Peyer's patch (tissue), 4 donors: Measurements from ENCODE around the gene STXBP1.

Experiments used
- POLR2A ChIP-seq, 2 donors: fragments of 450-650 bp; IDR thresholded peaks; one replicate each; pipeline ENCODE4 v1.5.1; 2017; ENCODE audit warnings: antibody characterized with exemption in 2 of 2, mild to moderate bottlenecking in 2 of 2, moderate library complexity in 2 of 2
- TF ChIP-seq, protein P1 (sequence below), 6 experiments: fragments of 450-650 bp in 4 of 6; fragments of 200-600 bp in 2 of 6; sonication (generic) in 1 of 6; IDR thresholded peaks; one replicate each; pipeline ENCODE4 v1.5.1; 2017 to 2019; ENCODE audit warnings: antibody characterized with exemption in 6 of 6, mild to moderate bottlenecking in 3 of 6, moderate library complexity in 1 of 6

- TF ChIP-seq, protein P1, sequence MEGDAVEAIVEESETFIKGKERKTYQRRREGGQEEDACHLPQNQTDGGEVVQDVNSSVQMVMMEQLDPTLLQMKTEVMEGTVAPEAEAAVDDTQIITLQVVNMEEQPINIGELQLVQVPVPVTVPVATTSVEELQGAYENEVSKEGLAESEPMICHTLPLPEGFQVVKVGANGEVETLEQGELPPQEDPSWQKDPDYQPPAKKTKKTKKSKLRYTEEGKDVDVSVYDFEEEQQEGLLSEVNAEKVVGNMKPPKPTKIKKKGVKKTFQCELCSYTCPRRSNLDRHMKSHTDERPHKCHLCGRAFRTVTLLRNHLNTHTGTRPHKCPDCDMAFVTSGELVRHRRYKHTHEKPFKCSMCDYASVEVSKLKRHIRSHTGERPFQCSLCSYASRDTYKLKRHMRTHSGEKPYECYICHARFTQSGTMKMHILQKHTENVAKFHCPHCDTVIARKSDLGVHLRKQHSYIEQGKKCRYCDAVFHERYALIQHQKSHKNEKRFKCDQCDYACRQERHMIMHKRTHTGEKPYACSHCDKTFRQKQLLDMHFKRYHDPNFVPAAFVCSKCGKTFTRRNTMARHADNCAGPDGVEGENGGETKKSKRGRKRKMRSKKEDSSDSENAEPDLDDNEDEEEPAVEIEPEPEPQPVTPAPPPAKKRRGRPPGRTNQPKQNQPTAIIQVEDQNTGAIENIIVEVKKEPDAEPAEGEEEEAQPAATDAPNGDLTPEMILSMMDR (IDR thresholded peaks at IDR 0.05), result no peak
- no peak for TF ChIP-seq POLR2A (IDR thresholded peaks at IDR 0.05)
These were observed 41.5 kb upstream of the STXBP1 start for GRCh38 chr9:127570533-127571111.
